Naive thymus-derived CD4-positive, alpha-beta T cell (primary cell): ENCODE data around the gene HOXD4. TPM values are rescaled to one million over a fixed set of nuclear protein-coding genes. Genes with fewer than 3 reads are reported as not detected.

Experiments
- ATAC-seq: fragments of 150-1000 bp; cut with Tn5 transposase; 2 replicates; pipeline ENCODE4 v1.10.0; 2021; ENCODE audit warnings: mild to moderate bottlenecking, moderate library complexity
- CTCF ChIA-PET: fragments of 350-600 bp; sonication (Branson Sonifier 250); formaldehyde crosslinking; loops from one replicate; lab custom pipeline; 2021; ENCODE audit warnings: antibody characterized with exemption; lab: Charles Lee
- POLR2A ChIA-PET: fragments of 350-600 bp; sonication (Branson Sonifier 250); formaldehyde crosslinking; loops from one replicate; lab custom pipeline; 2021; ENCODE audit warnings: antibody characterized with exemption, inconsistent platforms; lab: Charles Lee
- DNase-seq, 9 donors: peaks; one replicate each; pipeline versions ENCODE4 v3.0.0 to v3.0.0-alpha.2; 2020 to 2022; ENCODE audit warnings: mixed read lengths in 1 of 9
- H3K27ac ChIP-seq: one replicate; pipeline ENCODE4 v1.7.0; 2013; ENCODE audit warnings: mild to moderate bottlenecking, low read depth, low read length, moderate library complexity
- H3K27me3 ChIP-seq, 2 donors: one replicate each; pipeline ENCODE4 v1.7.0; 2013; ENCODE audit warnings: low read length in 2 of 2, mild to moderate bottlenecking in 2 of 2, moderate library complexity in 2 of 2; ENCODE audit not compliant: control insufficient read depth in 2 of 2, insufficient read depth in 2 of 2
- H3K36me3 ChIP-seq, 3 experiments: 1 replicate in 2 of 3; 2 replicates in 1 of 3; pipeline ENCODE4 v1.7.0; 2013; ENCODE audit warnings: low read length in 3 of 3, mild to moderate bottlenecking in 3 of 3, moderate library complexity in 1 of 3; ENCODE audit not compliant: insufficient read depth in 3 of 3, control insufficient read depth in 2 of 3
- H3K4me1 ChIP-seq, 2 donors: one replicate each; pipeline ENCODE4 v1.7.0; 2013; ENCODE audit warnings: low read length in 2 of 2, mild to moderate bottlenecking in 2 of 2, moderate library complexity in 1 of 2; ENCODE audit not compliant: control insufficient read depth in 2 of 2, insufficient read depth in 2 of 2
- H3K4me3 ChIP-seq: 2 replicates; pipeline ENCODE4 v1.7.0; 2013; ENCODE audit warnings: mild to moderate bottlenecking, low read length
- H3K9me3 ChIP-seq, 3 experiments: 1 replicate in 2 of 3; 2 replicates in 1 of 3; pipeline ENCODE4 v1.7.0; 2013; ENCODE audit warnings: low read length in 3 of 3; ENCODE audit not compliant: control insufficient read depth in 2 of 3
- H3K27ac Mint-ChIP-seq, 9 donors: one replicate each; pipeline ENCODE4 v1.8.0; 2020 to 2022; ENCODE audit warnings: mixed read lengths in 9 of 9, mild to moderate bottlenecking in 8 of 9, moderate library complexity in 5 of 9, inconsistent platforms in 2 of 9
- H3K27me3 Mint-ChIP-seq, 5 donors: one replicate each; pipeline ENCODE4 v1.8.0; 2021 to 2022; ENCODE audit warnings: mixed read lengths in 5 of 5, mild to moderate bottlenecking in 1 of 5
- H3K36me3 Mint-ChIP-seq, 5 donors: one replicate each; pipeline ENCODE4 v1.8.0; 2020 to 2022; ENCODE audit warnings: mixed read lengths in 5 of 5, mild to moderate bottlenecking in 3 of 5, inconsistent platforms in 1 of 5
- H3K4me1 Mint-ChIP-seq, 7 donors: one replicate each; pipeline ENCODE4 v1.8.0; 2020 to 2022; ENCODE audit warnings: mixed read lengths in 7 of 7, mild to moderate bottlenecking in 3 of 7, inconsistent platforms in 1 of 7
- H3K4me3 Mint-ChIP-seq, 10 donors: one replicate each; pipeline ENCODE4 v1.8.0; 2020 to 2022; ENCODE audit warnings: mild to moderate bottlenecking in 10 of 10, mixed read lengths in 10 of 10, moderate library complexity in 6 of 10, inconsistent platforms in 2 of 10
- H3K9me3 Mint-ChIP-seq, 11 donors: one replicate each; pipeline ENCODE4 v1.8.0; 2020 to 2022; ENCODE audit warnings: mixed read lengths in 11 of 11, mild to moderate bottlenecking in 4 of 11, inconsistent platforms in 1 of 11, moderate library complexity in 1 of 11
- intact Hi-C, 2 donors: fragments of 100-400 bp; cut with micrococcal nuclease; formaldehyde crosslinking; loops; one replicate each; pipeline ENCODE4 v1.15.1; 2023
- polyA plus RNA-seq, 2 donors: library from polyadenylated mRNA; unstranded; fragments of 300-500 nt; fragmentation: Illumina TruSeq; gene quantifications; one replicate each; pipeline ENCODE4 v1.2.3, GENCODE V29; 2021
- total RNA-seq, 6 experiments: library from RNA in 5 of 6; stranded (reverse) in 5 of 6; gene quantifications; 1 replicate in 5 of 6; 2 replicates in 1 of 6; pipeline ENCODE4 v1.2.3 and lab custom pipeline; 2021 to 2026

HOXD4 gene
- total and polyA plus RNA-seq, 7 experiments from 2014 or later: not detected

- no peak overlapping the region for H3K27ac ChIP-seq
- H3K9me3 ChIP-seq: no peaks in the 10 kb centered on the region
- Mint-ChIP-seq H3K36me3 (no peaks in the 10 kb centered on the region), H3K27me3 (peaks cover 80 to 95% (median 88%) of the 10 kb centered on the region in 5 donors), H3K27ac (no peak overlapping the region), H3K9me3 (peaks cover 0 to 5% (median 0%) of the 10 kb centered on the region in 11 donors), H3K4me1 (peaks cover 0 to 14% (median 8%) of the 10 kb centered on the region in 7 donors), H3K4me3 (no peak overlapping the region)
- no peak overlapping the region for H3K4me3 ChIP-seq
- H3K27me3 ChIP-seq: peaks cover 10 to 40% of the 10 kb centered on the region in 2 donors
- intact Hi-C loops: no loop called here
- ATAC-seq: no peak
- ChIA-PET CTCF (no interaction called here), POLR2A (no interaction called here)
- H3K4me1 ChIP-seq: no peaks in the 10 kb centered on the region
- H3K36me3 ChIP-seq: no peaks in the 10 kb centered on the region
- no peak for DNase-seq
Measured at GRCh38 chr2:176149481-176149938, 1.8 kb upstream of the HOXD4 start.

- peak overlapping the region in 3 of 10 donors; percentile 2 to 10 (median 7) for H3K4me3 Mint-ChIP-seq
- no peaks in the 10 kb centered on the region for H3K4me1 ChIP-seq
- no peak overlapping the region for H3K27ac ChIP-seq
- no peaks in the 10 kb centered on the region for H3K36me3 ChIP-seq
- peaks cover 80 to 95% (median 88%) of the 10 kb centered on the region in 5 donors for H3K27me3 Mint-ChIP-seq
- no peak overlapping the region for H3K4me3 ChIP-seq
- DNase-seq: no peak
- intact Hi-C loops: no loop called here
- ChIA-PET CTCF (no interaction called here), POLR2A (no interaction called here)
- peaks cover 10 to 42% of the 10 kb centered on the region in 2 donors for H3K27me3 ChIP-seq
- H3K9me3 ChIP-seq: no peaks in the 10 kb centered on the region
- peaks cover 0 to 5% (median 0%) of the 10 kb centered on the region in 11 donors for H3K9me3 Mint-ChIP-seq
- no peak overlapping the region for H3K27ac Mint-ChIP-seq
- no peak for ATAC-seq
- peaks cover 0 to 14% (median 8%) of the 10 kb centered on the region in 7 donors for H3K4me1 Mint-ChIP-seq
- no peaks in the 10 kb centered on the region for H3K36me3 Mint-ChIP-seq
Measured at GRCh38 chr2:176149939-176150583, 1.3 kb upstream of the HOXD4 start.

- peaks cover 0 to 7% (median 0%) of the 10 kb centered on the region in 11 donors for H3K9me3 Mint-ChIP-seq
- Histone ChIP-seq H3K9me3 (no peaks in the 10 kb centered on the region), H3K27ac (no peak overlapping the region), H3K36me3 (no peaks in the 10 kb centered on the region), H3K4me1 (no peaks in the 10 kb centered on the region), H3K4me3 (no peak overlapping the region), H3K27me3 (peaks cover 10 to 48% of the 10 kb centered on the region in 2 donors)
- peak overlapping the region in 4 of 10 donors; percentile 2 to 20 (median 12) for H3K4me3 Mint-ChIP-seq
- ChIA-PET CTCF (no interaction called here), POLR2A (no interaction called here)
- intact Hi-C loops: no loop called here
- H3K27me3 Mint-ChIP-seq: peaks cover 82 to 95% (median 88%) of the 10 kb centered on the region in 5 donors
- no peaks in the 10 kb centered on the region for H3K36me3 Mint-ChIP-seq
- DNase-seq: no peak
- H3K4me1 Mint-ChIP-seq: peaks cover 0 to 14% (median 8%) of the 10 kb centered on the region in 7 donors
- ATAC-seq: no peak
- no peak overlapping the region for H3K27ac Mint-ChIP-seq
Measured at GRCh38 chr2:176150584-176151441, 537 bp upstream of the HOXD4 start.

GRCh38 chr2:176152350-176153181 lies 1.2 kb downstream of the HOXD4 start:
- no peak for ATAC-seq
- CTCF ChIA-PET: no interaction called here
- H3K4me3 Mint-ChIP-seq: peak overlapping the region in 4 of 10 donors; percentile 8 to 42 (median 18)

GRCh38 chr2:176154576-176155252 lies 3.4 kb downstream of the HOXD4 start:
- H3K36me3 Mint-ChIP-seq: peaks cover 0 to 3% (median 0%) of the 10 kb centered on the region in 5 donors
- Histone ChIP-seq H3K27me3 (peaks cover 9 to 47% of the 10 kb centered on the region in 2 donors), H3K4me1 (peaks cover 0 to 5% of the 10 kb centered on the region in 2 donors), H3K9me3 (no peaks in the 10 kb centered on the region), H3K27ac (no peak overlapping the region), H3K36me3 (no peaks in the 10 kb centered on the region), H3K4me3 (no peak overlapping the region)
- ATAC-seq: no peak
- peak overlapping the region in 1 of 10 donors; percentile 68 for H3K4me3 Mint-ChIP-seq
- peaks cover 0 to 10% (median 0%) of the 10 kb centered on the region in 11 donors for H3K9me3 Mint-ChIP-seq
- H3K4me1 Mint-ChIP-seq: peaks cover 0 to 30% (median 19%) of the 10 kb centered on the region in 7 donors
- intact Hi-C loops: no loop called here
- no peak overlapping the region for H3K27ac Mint-ChIP-seq
- DNase-seq: no peak
- CTCF ChIA-PET: interaction anchor here (0.5 to 0.7 kb wide), 3 partner anchors 38 to 400 kb away, joined by 3 to 4 read pairs (median 3); no protein-coding TSS in a partner anchor
- POLR2A ChIA-PET: interaction anchor here (0.6 kb wide), 1 partner anchor 17 kb away, joined by 3 read pairs; no protein-coding TSS in a partner anchor
- peaks cover 69 to 89% (median 83%) of the 10 kb centered on the region in 5 donors for H3K27me3 Mint-ChIP-seq

More at GRCh38 chr2:176152350-176153181, 1.2 kb downstream of the HOXD4 start:
- intact Hi-C loops: no loop called here
- Mint-ChIP-seq H3K4me1 (peaks cover 0 to 22% (median 9%) of the 10 kb centered on the region in 7 donors), H3K27ac (no peak overlapping the region), H3K27me3 (peaks cover 76 to 91% (median 85%) of the 10 kb centered on the region in 5 donors), H3K9me3 (peaks cover 0 to 10% (median 0%) of the 10 kb centered on the region in 11 donors), H3K36me3 (peaks cover 0 to 2% (median 0%) of the 10 kb centered on the region in 5 donors)
- peaks cover 10 to 46% of the 10 kb centered on the region in 2 donors for H3K27me3 ChIP-seq
- H3K4me1 ChIP-seq: no peaks in the 10 kb centered on the region
- POLR2A ChIA-PET: interaction anchor here (0.6 kb wide), 1 partner anchor 141 kb away, joined by 4 read pairs; no protein-coding TSS in a partner anchor
- no peak overlapping the region for H3K4me3 ChIP-seq
- no peak for DNase-seq
- H3K9me3 ChIP-seq: no peaks in the 10 kb centered on the region
- no peak overlapping the region for H3K27ac ChIP-seq
- H3K36me3 ChIP-seq: no peaks in the 10 kb centered on the region
